MM.1S (cell line): ENCODE measurements around the gene NOL4L.

Experiments used
- CTCF ChIP-seq: fragments of 300-600 bp; sonication (generic); IDR thresholded peaks from 2 replicates; pipeline ENCODE4 v1.5.1; 2016; ENCODE audit warnings: antibody characterized with exemption, low read length, mixed read lengths
- EZH2 ChIP-seq: fragments of 300-600 bp; sonication (generic); optimal IDR thresholded peaks from 2 replicates; pipeline ENCODE3; 2017; ENCODE audit warnings: low read depth, mild to moderate bottlenecking, antibody characterized with exemption, low read length, mixed read lengths
- EZH2phosphoT487 ChIP-seq: fragments of 300-600 bp; sonication (generic); IDR thresholded peaks from 2 replicates; pipeline ENCODE4 v1.6.1; 2018; ENCODE audit warnings: antibody characterized with exemption, low read length

DNA sequence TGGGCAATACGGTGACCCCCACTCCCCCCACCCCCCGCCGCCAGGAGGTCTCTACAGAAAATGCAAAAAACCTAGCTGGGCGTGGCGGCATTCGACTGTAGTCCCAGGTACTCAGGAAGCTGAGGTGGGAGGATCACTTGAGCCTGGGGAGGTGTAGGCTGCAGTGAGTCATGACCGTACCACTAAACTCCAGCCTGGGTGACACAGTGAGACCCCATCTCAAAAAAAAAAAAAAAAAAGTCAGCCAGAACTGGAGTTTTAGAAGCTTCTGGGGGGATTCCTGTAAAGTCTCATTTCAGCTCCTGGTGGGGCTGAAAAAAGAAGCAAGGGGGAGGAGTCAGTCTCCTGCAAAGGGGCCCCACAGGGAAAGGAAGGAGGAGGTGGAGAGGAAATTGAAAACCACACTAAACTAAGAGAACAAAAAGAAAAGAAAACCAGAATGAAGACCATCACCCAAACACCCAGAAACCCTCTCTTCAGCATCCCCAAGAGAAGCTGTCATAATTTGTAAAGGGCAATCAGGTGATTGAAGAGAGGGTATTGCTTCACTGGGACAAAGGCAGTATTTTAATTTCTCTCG lies 50.4 kb downstream of the NOL4L start:
- no peak for TF ChIP-seq CTCF
- TF ChIP-seq EZH2, result no peak
- TF ChIP-seq EZH2phosphoT487, result no peak
